K562 (cell line): ENCODE data around the gene GATA5. TPM values are rescaled to one million over a fixed set of nuclear protein-coding genes. Genes with fewer than 3 reads are reported as not detected.
A peak's percentile ranks its signal among the peaks of the same experiment; 100 is the strongest.

Experiments used
- ATF3 ChIP-seq, 2 experiments: fragments of 450-650 bp in 1 of 2; sonication (generic) in 1 of 2; formaldehyde crosslinking in 1 of 2; IDR thresholded peaks in 1 of 2; conservative IDR thresholded peaks in 1 of 2; 2 replicates each; pipeline versions ENCODE4 v1.6.1 to v1.8.1; 2016 to 2023; ENCODE audit warnings: mild to moderate bottlenecking in 2 of 2, moderate library complexity in 2 of 2, inconsistent platforms in 1 of 2, missing genetic modification reagents in 1 of 2
- CBFA2T2 ChIP-seq: fragments of 450-650 bp; conservative IDR thresholded peaks from 2 replicates; pipeline ENCODE4 v1.6.1; 2017; ENCODE audit warnings: mild to moderate bottlenecking
- CEBPG ChIP-seq, 3 experiments: fragments of 200-800 bp in 1 of 3; sonication (Bioruptor generic) in 1 of 3; sonication (generic) in 1 of 3; formaldehyde crosslinking in 1 of 3; IDR thresholded peaks in 2 of 3; conservative IDR thresholded peaks in 1 of 3; 2 replicates each; pipeline versions ENCODE4 v1.6.1 to v1.8.0; 2016 to 2022; ENCODE audit warnings: missing compliant biosample characterization in 2 of 3, missing genetic modification characterization in 2 of 3, mild to moderate bottlenecking in 1 of 3, missing genetic modification reagents in 1 of 3
- CREB3L1 ChIP-seq: fragments of 450-650 bp; IDR thresholded peaks from 2 replicates; pipeline ENCODE4 v1.6.1; 2014; ENCODE audit warnings: low read depth, mild to moderate bottlenecking, moderate library complexity, borderline replicate concordance
- CUX1 ChIP-seq: fragments of 200-800 bp; sonication (Bioruptor generic); IDR thresholded peaks from 2 replicates; pipeline ENCODE4 v1.6.1; 2016; ENCODE audit warnings: missing genetic modification characterization, missing compliant biosample characterization
- EP400 ChIP-seq: fragments of 450-650 bp; IDR thresholded peaks from 2 replicates; pipeline ENCODE4 v1.6.1; 2017; ENCODE audit warnings: antibody characterized with exemption, mild to moderate bottlenecking, moderate library complexity
- MITF ChIP-seq: IDR thresholded peaks from 2 replicates; pipeline ENCODE4 v1.6.1; 2014; ENCODE audit warnings: antibody characterized with exemption
- MNT ChIP-seq, 2 experiments: fragments of 450-650 bp; conservative IDR thresholded peaks; 2 replicates each; pipeline ENCODE4 v1.6.1; 2017; ENCODE audit warnings: mild to moderate bottlenecking in 2 of 2, moderate library complexity in 2 of 2
- STAT5A ChIP-seq: IDR thresholded peaks from 2 replicates; pipeline ENCODE4 v1.6.1; 2012; ENCODE audit warnings: low read length, inconsistent platforms, borderline replicate concordance
- ZBTB9 ChIP-seq: fragments of 450-650 bp; formaldehyde crosslinking; IDR thresholded peaks from 2 replicates; pipeline ENCODE4 v1.4.0; 2020; ENCODE audit warnings: mild to moderate bottlenecking, moderate library complexity
- ZNF583 ChIP-seq: fragments of 250-450 bp; sonication (Bioruptor Pico); IDR thresholded peaks from 2 replicates; pipeline ENCODE4 v1.4.0; 2020
- polyA plus RNA-seq, 8 experiments: library from polyadenylated mRNA; depleted of rRNA in 4 of 8; stranded (reverse) in 5 of 8; unstranded in 3 of 8; fragments of >200 nt; fragmentation: Nextera tagmentation in 2 of 8; fragmentation: Illumina TruSeq in 1 of 8; extraction: Ambion mirVana in 2 of 8; extraction: Trizol in 1 of 8; gene quantifications; 2 replicates each; pipeline versions ENCODE4 v1.2.1 to v1.2.3, GENCODE V29; 2011 to 2014; ENCODE audit warnings: inconsistent platforms in 1 of 8, missing spikeins in 1 of 8
- total RNA-seq, 7 experiments: library from RNA; depleted of rRNA in 6 of 7; stranded (reverse); fragments of >200 nt in 6 of 7; fragmentation: Illumina TruSeq in 2 of 7; extraction: Trizol in 2 of 7; gene quantifications; 2 replicates each; pipeline versions ENCODE4 v1.2.1 to v1.2.3, GENCODE V29; 2011 to 2021; ENCODE audit warnings: low replicate concordance in 1 of 7

GATA5 gene
- total and polyA plus RNA-seq, 9 of the 15 experiments (the other 6 are each of a cell fraction or from before 2014, with no cell fraction given) = 0.09 to 0.57 (median 0.20) TPM; not detected in 3

GRCh38 chr20:62446888-62447869, 28.6 kb downstream of the GATA5 start (continued):
- no peak for TF ChIP-seq CUX1 (CRISPR knock-in tag)
- TF ChIP-seq STAT5A = no peak
- TF ChIP-seq ZBTB9 (CRISPR knock-in tag) = no peak
- TF ChIP-seq CBFA2T2 = no peak
- TF ChIP-seq CREB3L1 = peak; percentile 62; the same call in 1 of the 2 replicates
- 0 out of 2 replicates have a peak, but pooled peaks have one; percentile 16 for TF ChIP-seq ATF3 (IDR thresholded peaks at IDR 0.05)
- TF ChIP-seq ATF3 (CRISPR knock-in tag; conservative IDR thresholded peaks at IDR 0.05) = no peak
- peak; percentile 59 for TF ChIP-seq EP400
- TF ChIP-seq CEBPG (CRISPR knock-in tag; IDR thresholded peaks at IDR 0.05) = peak; percentile 56; the same call in 1 of the 2 replicates
- no peak for TF ChIP-seq CEBPG (tag; conservative IDR thresholded peaks at IDR 0.05 in 1 of 2, IDR thresholded peaks at IDR 0.05 in 1 of 2)
- TF ChIP-seq MNT (conservative IDR thresholded peaks at IDR 0.05) = peak in 1 of 2 experiments; percentile 77; a peak in 2 of 4 replicates
- no peak for TF ChIP-seq ZNF583 (CRISPR knock-in tag)
- no peak for TF ChIP-seq MITF
